GM19455 (cell line): ENCODE data around the gene WFIKKN2.

Experiments
- ATAC-seq: cut with Tn5 transposase; IDR thresholded peaks from one replicate; pipeline ENCODE4 v1.9.1; 2021; ENCODE audit not compliant: unreplicated experiment

WFIKKN2 gene

GRCh38 chr17:50808413-50808812 lies 27.0 kb upstream of the WFIKKN2 start:
- no peak for ATAC-seq

GRCh38 chr17:50808888-50809287 lies 26.5 kb upstream of the WFIKKN2 start:
- ATAC-seq: no peak

- no peak for ATAC-seq
Observed at GRCh38 chr17:50813583-50813982, 21.8 kb upstream of the WFIKKN2 start.

- ATAC-seq: no peak
Observed at GRCh38 chr17:50815400-50815799, 20.0 kb upstream of the WFIKKN2 start.

GRCh38 chr17:50816271-50816670 lies 19.1 kb upstream of the WFIKKN2 start:
- ATAC-seq: no peak

GRCh38 chr17:50816771-50817751 lies 18.3 kb upstream of the WFIKKN2 start:
- ATAC-seq: no peak

GRCh38 chr17:50817838-50818237 lies 17.5 kb upstream of the WFIKKN2 start:
- ATAC-seq: no peak

DNA sequence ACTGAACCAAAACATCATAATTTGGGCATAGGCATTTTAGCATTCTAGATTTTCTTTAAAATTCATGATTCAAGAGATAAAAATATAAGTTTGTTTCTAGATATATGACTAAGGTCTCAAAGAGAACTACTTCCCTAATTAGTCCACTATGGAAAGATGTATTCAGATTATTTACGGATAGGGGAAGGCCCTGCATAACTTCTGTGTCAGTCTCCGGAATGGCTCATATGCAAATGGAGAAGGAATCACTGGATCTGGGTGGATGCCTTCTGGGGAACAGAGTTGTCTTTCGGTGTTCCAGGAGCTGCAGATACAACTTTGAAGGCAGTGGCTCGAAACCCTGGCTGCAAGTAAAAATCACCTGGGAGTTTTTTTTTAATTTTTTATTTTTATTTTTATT lies 17.1 kb upstream of the WFIKKN2 start:
- ATAC-seq: no peak

DNA sequence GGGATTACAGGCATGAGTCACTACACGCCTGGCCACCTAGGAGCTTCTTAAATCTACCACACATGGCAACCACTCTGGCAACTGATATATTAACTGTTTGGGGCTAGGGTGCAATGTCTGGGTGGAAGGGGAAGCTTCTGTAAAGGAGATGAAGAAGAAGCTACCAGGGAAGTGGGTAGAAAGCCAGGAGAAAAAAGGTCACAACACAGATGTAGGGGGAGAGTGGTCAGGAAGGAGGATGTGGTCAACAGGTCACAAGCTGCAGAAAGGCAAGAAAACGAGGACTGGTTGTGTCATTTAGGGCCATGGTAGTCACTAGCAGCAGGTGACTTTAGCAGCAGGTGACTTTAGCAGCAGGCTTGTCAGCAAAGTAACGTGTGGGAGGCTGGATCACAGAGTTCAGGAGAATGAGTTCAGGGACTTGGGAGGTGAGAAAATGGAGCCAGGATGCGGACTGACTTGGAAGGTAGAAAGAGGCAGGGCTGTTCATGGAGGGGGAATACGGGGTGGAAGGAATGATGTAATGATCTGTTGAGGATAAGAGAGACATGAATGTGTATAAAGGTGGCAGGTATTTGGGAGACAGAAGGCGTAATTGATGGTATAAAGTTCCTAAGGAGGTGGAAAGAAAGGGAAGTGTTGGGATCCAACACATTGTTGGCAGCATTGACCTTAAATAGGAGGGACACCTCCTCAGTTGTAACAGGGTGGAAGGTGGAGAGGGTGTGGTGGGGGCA lies 16.3 kb upstream of the WFIKKN2 start:
- no peak for ATAC-seq

DNA sequence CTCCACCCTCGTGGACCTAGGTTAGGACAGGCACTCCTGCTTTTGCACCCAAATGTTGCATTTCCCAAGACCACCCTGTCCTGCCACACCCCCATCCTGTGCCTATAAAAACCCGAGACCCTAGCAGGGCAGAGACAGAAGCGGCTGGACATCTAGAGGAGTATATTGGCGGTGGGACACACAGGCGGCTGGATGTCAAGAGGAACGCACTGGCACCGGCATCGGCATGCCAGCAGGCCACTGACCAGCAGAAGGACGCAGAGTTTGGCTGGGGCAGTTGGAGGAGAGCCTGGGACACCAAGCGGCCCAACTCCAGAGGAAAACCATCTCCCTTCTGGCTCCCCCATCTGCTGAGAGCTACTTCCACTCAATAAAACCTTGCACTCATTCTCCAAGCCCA lies 14.7 kb upstream of the WFIKKN2 start:
- no peak for ATAC-seq

GRCh38 chr17:50822550-50822949 lies 12.8 kb upstream of the WFIKKN2 start:
- no peak for ATAC-seq

DNA sequence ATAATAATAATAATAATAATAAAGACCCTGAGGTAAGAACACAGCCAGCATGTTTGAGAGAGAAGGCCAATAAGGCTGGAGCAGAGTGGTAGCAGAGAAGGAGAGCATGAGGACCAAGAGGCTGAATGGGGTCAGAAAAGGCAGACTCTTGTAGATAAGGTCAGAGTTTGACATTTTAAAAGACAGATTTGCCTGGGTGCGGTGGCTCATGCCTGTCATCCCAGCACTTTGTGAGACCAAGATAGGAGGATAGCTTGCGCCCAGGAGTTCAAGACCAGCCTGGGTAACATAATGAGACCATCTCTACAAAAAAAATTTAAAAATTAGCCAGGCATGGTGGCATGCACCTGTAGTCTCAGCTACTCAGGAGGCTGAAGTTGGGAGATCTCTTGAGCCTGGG lies 11.0 kb upstream of the WFIKKN2 start:
- ATAC-seq: no peak

GRCh38 chr17:50825188-50825587 lies 10.2 kb upstream of the WFIKKN2 start:
- no peak for ATAC-seq

DNA sequence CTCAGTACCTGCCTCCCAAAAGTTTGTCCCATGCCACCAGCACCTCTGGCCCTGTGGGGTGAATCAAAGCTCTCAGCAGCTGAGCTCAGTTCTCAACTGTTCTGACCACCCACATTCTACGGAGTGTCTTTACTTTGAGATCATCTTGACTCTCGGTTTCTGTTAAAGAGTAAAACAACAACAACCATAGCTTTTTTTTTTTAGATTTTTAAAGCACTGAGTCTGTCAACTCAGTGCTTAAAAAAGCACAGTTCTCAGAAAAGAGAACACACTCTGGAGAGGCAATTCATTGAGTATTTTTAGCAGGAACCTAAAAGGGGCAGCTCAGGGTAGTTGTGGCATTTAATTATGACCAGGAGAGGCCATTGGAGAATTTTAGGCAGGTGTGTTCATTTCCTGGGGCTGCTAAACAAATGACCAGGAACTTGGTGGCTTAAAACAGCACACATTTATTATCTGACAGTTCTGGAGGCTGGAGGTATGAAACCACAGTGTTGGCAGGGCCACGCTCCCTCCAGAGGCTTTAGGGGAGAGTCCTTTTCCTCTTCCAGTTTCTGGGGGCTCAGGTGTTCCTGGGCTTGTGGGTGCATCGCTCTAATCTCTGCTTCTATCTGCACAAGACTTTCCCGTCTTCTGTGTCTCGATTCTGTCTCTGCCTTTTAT lies 6.7 kb upstream of the WFIKKN2 start:
- ATAC-seq: peak; percentile 72

DNA sequence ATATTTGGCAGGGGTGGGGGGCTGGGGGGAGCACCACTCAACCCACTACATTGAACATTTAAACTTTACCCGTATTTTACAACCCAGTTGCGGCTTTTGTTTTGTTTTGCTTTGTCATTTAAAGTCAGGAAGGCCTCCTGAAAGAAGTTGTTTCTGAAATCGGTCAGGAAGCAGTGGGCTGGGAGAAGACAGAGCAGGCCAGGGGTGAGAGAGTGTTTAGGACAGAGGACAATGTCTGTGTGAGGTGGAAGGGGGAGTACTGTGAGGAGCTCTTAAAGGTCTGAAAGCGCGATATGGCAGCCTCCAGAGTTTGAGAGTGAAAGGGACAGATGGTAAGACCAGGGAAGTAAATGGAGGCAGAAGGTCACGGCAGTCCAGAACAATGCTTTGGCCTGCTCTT lies 6.1 kb upstream of the WFIKKN2 start:
- no peak for ATAC-seq

GRCh38 chr17:50830352-50830751 lies 5.0 kb upstream of the WFIKKN2 start:
- no peak for ATAC-seq

DNA sequence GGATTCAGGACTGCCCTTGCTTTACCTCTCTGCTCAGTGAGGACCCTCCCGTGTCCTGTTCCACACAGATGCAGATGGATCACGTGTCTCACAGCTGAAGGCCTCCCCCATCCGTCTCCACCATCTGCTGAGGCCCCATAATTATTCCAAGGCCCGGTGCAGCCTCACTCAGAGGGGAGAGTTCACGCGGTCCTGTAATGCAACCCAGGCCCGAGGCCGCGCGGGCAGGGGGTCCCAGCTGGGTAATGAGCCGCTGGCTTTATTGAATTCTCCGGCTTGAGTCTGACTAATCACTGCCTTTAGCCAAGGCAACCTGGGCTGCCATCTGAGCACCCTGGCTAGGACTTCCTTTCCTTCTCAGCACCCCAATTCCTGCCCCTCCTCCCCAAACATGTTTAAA lies 4.4 kb upstream of the WFIKKN2 start:
- no peak for ATAC-seq

DNA sequence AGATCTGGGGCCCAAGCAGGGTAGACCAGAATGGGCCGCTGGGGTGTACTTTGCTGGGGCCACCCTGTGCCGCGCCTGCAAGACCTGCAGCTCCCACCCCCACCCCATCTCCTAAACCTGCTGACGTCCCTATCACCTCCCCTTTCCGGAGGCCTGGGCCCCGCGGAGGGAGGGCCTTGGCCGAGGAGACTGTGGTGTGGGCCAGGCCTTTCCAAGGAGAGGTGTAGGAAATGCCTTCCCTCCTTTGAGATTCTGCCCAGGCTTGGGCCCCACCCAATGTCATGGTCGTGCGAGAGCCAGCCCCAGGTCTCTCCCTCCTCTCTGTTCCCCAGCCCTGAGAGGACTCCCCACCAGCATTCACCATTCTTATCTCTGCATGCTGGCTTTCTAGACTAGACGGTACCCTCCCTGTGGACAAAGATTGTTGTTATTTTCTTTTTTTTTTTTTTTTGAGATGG lies 3.9 kb upstream of the WFIKKN2 start:
- no peak for ATAC-seq

GRCh38 chr17:50832267-50832863 lies 3.0 kb upstream of the WFIKKN2 start:
- no peak for ATAC-seq

- no peak for ATAC-seq
Observed at GRCh38 chr17:50832864-50833381, 2.5 kb upstream of the WFIKKN2 start.
